OCI-LY3 (cell line): ENCODE results near the gene SAMD4B.

ENCODE experiments used
- EZH2phosphoT487 ChIP-seq: fragments of 200-600 bp; shearing (Covaris generic); IDR thresholded peaks from 2 replicates; pipeline ENCODE4 v1.6.1; 2018; ENCODE audit warnings: antibody characterized with exemption, mixed run types, low read depth
- TF ChIP-seq, protein P1 (sequence below): fragments of 200-600, 300-600 bp; sonication (generic); IDR thresholded peaks from 2 replicates; pipeline ENCODE4 v1.5.1; 2014; ENCODE audit warnings: antibody characterized with exemption, low read length, low read depth

DNA sequence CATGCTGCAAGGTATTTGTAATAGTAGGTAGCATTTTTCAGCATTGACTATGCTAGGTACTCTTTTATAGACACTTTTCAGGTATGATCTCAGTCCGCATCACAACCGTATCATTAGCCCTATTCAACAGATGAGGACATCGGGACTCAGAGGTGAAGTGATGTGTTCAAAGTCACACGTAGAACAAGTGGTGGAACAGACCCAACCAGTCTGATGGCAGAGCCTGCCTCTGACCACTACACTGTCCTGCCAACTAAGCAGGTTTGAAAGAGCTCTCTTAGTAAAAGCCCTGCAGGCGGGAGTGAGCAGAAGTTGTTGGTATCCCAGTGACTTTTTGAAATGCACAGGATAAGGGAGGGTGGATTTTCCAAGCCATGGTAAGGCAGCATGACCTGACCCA is 28.5 kb downstream of the SAMD4B start:
- TF ChIP-seq, protein P1, sequence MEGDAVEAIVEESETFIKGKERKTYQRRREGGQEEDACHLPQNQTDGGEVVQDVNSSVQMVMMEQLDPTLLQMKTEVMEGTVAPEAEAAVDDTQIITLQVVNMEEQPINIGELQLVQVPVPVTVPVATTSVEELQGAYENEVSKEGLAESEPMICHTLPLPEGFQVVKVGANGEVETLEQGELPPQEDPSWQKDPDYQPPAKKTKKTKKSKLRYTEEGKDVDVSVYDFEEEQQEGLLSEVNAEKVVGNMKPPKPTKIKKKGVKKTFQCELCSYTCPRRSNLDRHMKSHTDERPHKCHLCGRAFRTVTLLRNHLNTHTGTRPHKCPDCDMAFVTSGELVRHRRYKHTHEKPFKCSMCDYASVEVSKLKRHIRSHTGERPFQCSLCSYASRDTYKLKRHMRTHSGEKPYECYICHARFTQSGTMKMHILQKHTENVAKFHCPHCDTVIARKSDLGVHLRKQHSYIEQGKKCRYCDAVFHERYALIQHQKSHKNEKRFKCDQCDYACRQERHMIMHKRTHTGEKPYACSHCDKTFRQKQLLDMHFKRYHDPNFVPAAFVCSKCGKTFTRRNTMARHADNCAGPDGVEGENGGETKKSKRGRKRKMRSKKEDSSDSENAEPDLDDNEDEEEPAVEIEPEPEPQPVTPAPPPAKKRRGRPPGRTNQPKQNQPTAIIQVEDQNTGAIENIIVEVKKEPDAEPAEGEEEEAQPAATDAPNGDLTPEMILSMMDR: no peak
- no peak for TF ChIP-seq EZH2phosphoT487
